Measurements from ENCODE around the gene ASIC4. TPM values are rescaled to one million over a fixed set of nuclear protein-coding genes. Genes with fewer than 3 reads are reported as not detected.

Gene ASIC4
- total RNA-seq, 2 experiments from 2014 or later: not detected

DNA sequence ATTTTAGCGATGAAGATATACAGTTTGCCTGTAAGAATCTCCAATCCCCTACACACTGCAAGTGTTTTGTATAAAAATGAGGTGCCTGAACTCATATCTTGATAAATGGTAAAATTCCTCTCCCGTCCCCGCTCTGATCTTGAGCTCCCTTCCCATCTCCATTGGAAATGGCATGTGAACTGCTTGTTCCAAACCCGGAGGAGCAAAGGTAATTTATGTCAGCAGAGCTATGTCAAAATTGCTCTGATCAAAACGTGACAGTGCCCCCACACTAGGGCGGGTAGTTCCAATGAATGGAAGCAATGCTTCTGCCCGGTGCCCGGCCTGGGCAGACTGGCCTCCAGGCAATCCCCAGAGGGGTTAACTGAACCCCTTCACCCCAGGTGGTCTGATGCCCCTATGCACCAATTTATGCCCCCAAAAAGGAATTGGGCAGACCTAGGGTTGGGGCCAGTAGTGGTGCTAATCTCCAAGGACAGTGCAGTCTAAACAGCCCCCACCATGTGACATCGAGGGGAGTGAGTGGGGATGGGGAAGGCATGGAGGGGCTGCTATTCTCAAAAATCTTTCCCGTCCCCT is 19.2 kb upstream of the ASIC4 start:
- POLR2A ChIA-PET: no interaction called here
- CTCF ChIA-PET: interaction anchor here (0.7 to 9.7 kb wide), 17 partner anchors 9 to 149 kb away, joined by 3 to 112 read pairs (median 5); partner anchors contain the start of genes CHPF and TMEM198

DNA sequence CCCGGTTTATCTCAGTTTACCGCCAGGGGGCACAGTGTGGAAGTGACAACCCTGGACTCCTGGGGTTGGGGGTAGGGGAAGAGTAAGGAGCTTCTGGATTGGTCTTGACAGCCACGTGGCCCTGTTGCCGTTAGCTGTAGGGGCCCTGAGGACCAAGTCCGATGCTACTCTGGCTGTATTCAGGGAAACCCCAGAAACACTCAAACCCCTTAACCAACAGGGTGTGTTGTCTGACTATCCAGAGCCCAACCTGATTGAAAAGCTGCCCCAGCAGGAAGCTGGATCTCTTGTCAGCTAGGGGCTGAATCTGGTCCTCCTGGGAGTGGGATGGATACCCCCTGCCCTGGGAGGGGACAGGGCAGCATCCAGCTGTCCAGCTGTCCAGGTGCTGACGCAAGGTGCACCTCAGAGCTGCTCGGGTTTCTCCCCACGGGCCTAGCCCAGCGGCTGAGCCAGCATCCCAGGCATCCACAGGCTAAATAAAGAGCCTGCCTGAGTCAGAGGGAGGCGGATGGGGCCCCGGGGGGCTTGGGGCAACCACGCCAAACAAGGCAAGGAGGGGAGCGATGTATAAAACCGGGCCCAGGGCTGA is 18.7 kb upstream of the ASIC4 start:
- CTCF ChIA-PET: interaction anchor here (0.7 to 9.7 kb wide), 16 partner anchors 9 to 148 kb away, joined by 3 to 112 read pairs (median 4); partner anchors contain the start of genes CHPF and TMEM198
- POLR2A ChIA-PET: interaction anchor here (0.6 kb wide), 1 partner anchor 124 kb away, joined by 5 read pairs; no protein-coding TSS in a partner anchor

DNA sequence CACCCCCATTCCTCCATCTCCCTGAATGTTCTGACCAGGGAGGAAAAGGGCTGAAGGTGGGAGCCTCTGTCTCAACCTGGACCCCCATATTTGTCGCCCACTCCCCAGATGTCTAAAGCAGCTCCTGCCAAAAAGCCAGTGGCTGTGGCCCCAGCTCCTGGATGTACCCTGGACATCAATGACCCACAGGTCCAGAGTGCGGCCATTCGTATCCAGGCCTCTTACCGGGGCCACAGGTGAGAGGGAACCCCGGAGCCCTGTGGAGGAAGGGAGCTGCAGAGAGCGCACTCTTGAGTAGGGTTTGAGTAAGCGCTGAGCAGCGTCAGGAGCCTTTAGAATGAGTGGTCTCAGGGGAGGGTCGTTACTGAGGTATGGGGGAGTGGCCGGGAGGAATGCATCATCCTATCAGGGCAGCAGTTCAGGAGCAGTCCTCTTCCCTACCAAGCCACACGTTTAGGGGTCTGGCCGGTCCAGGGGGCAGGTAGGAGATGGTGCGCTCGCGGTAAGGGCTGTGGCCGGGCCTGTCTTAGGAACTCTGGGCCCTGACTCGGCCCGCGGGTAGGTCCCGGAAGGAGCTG is 17.9 kb upstream of the ASIC4 start:
- POLR2A ChIA-PET: interaction anchor here (0.6 kb wide), 1 partner anchor 124 kb away, joined by 5 read pairs; no protein-coding TSS in a partner anchor
- CTCF ChIA-PET: interaction anchor here (0.9 to 9.7 kb wide), 12 partner anchors 10 to 147 kb away, joined by 3 to 112 read pairs (median 4); partner anchors contain the start of genes CHPF and TMEM198

DNA sequence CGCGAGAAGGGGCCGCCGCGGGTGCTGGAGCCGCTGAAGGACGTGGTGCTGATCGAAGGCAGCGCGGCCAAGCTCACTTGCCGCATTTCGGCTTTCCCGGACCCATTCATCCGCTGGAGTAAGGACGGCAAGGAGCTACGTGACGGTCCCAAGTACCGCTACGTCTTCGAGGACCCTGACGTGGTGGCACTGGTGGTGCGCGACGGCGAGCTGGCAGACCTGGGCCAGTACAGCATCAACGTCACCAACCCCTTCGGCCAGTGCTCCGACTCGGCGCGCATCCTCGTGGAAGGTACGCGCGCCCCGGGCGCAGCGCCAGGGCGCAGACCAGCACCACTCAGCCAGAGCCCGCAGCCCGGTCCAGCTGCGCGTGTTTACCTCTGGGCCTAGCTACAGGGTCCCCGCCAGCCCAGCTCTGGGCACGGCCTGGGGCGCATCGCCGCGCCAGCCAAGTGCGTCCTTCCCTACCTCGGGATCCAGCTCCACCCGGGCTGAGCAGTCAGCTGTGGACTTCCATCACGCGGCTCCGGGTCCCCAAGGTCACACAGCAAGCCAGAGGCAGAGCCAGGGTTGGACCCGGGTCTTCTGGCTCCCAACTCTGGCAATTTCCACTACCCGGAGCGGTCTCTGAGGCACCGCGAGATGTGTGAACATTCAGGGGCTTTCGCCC is 17.3 kb upstream of the ASIC4 start:
- CTCF ChIA-PET: interaction anchor here (0.9 to 9.7 kb wide), 8 partner anchors 12 to 94 kb away, joined by 3 to 112 read pairs (median 9); partner anchors contain the start of genes CHPF and TMEM198
- POLR2A ChIA-PET: no interaction called here

DNA sequence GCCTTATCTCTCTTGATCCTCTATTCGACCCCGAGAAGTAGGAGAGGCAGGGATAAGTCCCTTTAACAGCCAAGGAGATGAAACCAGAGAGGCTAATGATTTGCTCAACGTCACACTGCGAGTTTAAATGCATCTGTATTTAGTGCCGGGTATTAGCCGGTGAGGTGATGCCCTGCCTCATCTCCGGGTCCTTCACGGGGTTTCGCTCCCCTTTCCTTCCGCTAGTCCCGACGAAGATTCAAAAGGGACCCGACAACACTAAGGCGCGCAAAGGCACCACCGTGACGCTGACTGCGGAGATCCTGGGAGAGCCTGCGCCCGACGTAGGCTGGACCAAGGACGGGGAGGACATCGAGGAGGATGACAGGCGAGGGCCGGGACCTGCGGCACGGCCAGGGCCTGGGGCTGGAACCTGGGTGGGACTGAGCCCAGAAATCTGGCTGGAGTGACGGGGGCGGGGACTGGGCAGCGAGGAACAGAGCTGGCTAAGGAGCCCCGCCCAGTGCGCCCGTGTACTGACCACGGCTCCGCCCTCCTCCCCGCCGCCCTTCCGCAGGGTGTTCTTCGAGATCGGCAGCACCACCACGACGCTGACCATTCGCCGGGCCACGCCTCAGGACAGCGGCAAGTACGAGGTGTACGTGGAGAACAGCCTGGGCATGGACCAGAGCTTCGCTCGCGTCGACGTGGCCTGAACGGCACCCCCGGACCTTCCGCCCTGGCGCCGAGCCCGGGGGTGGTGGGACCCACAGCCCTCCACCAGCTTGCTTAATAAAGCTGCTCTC is 16.6 kb upstream of the ASIC4 start:
- CTCF ChIA-PET: interaction anchor here (0.7 to 9.7 kb wide), 6 partner anchors 11 to 45 kb away, joined by 3 to 112 read pairs (median 3); no protein-coding TSS in a partner anchor
- POLR2A ChIA-PET: interaction anchor here (1.3 kb wide), 1 partner anchor 110 kb away, joined by 3 read pairs; the partner anchor contains the start of gene DNPEP

DNA sequence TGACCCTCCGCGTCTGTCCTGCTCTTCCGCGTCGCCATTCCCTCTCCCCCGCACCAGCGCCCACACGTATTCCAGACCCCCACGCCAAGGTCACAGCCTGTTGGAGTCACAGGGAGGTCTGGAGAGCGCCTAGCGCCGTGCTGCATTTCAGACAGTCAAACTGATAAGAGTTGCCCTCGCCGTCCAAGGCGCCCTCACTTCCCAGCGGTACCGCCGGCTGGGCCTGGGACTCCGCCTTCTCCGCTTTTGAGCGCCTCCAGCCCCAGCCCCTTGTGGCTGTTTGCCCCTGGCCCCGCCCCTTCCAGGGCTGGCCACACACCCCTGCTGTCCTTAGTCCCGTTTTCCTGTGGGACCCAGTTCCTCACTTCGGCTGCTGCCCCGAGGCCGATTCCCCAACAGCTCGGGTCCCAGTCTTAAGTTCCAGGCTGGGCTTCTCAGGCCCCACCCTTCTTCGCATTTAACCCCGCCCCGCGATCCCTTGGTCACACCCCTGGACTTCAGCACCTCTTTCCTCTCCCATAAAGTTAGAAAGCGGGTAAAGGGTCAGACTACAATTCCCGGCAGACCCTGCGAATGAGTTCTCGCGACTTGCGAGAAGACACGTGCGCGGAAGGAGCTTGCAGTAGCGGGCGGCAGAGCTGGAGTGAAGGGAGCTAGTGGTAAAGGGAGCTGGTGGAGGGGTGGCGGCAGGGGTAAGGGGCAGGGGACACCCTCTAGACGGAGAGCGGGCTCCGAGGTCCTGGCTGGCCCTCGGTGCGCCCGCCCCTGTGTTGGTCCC is 15.8 kb upstream of the ASIC4 start, which contains the start of gene GMPPA:
TSS of gene GMPPA (plus strand) at position 612 of the 778 bp plus-strand sequence. CDS start 1,085 bp downstream, outside the sequence.
- CTCF ChIA-PET: interaction anchor here (0.7 to 9.7 kb wide), 4 partner anchors 10 to 44 kb away, joined by 3 to 112 read pairs (median 14); no protein-coding TSS in a partner anchor
- POLR2A ChIA-PET: interaction anchor here (0.5 to 1.3 kb wide), 10 partner anchors 9 to 540 kb away, joined by 3 to 6 read pairs (median 4); partner anchors contain the start of genes CHPF, DNPEP and TMEM198

DNA sequence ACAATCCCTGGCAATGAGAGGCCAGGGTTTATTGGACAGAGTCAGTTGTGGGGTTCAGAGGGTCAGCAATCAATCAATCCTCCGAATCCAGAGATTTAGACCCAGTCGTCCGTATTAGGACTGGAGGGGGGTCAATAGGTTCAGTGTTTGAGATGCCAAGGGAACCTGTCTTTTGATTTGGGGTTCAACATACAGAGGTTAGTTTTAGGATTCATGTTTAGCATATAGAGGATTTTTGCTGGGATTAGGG is 15.3 kb upstream of the ASIC4 start:
- ChIA-PET CTCF (interaction anchor here (1.1 to 9.7 kb wide), 3 partner anchors 10 to 30 kb away, joined by 3 to 112 read pairs (median 26); no protein-coding TSS in a partner anchor), POLR2A (interaction anchor here (0.6 to 1.3 kb wide), 8 partner anchors 9 to 541 kb away, joined by 3 to 6 read pairs (median 4); partner anchors contain the start of genes CHPF, DNPEP and TMEM198)

DNA sequence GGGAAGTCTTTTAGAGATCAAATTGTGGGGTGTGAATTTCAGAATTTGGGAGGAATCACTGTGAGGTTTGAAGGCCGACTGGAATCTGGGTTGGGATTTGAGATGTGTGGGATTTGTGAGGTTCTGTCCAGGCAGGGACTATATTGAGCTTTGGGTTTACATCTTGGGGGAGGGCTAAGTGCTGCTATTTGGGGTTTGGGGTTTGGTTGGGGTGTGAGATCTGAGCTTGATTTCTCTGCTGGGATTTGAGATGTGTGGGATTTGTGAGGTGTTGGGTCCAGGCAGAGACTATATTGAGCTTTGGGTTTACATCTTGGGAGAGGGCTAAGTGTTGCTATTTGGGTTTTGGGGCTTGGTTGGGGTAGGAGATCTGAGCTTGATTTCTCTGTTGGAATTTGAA is 14.7 kb upstream of the ASIC4 start:
- POLR2A ChIA-PET: no interaction called here
- CTCF ChIA-PET: interaction anchor here (1.7 to 6.4 kb wide), 2 partner anchors 9 to 30 kb away, joined by 3 to 26 read pairs; no protein-coding TSS in a partner anchor

DNA sequence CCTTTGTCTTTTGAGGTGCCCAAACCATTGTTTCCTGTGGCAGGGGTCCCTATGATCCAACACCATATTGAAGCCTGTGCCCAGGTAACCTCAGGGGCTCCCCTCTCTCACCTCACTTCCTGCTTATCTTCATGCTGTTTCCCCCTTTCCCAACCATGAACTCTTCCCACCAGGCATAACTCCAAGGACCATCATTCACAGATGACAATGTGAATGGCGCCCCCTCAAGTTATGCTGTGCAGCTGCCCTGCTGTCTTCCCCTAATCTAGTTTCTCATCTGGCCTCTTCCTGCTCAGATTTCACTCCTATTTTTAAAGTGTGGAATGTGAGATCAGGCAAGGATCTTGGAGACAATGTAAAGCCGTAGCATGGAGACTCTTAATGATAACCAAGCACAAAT is 14.1 kb upstream of the ASIC4 start:
- CTCF ChIA-PET: interaction anchor here (1.0 to 1.7 kb wide), 2 partner anchors 30 to 41 kb away, joined by 3 read pairs; no protein-coding TSS in a partner anchor
- POLR2A ChIA-PET: no interaction called here

DNA sequence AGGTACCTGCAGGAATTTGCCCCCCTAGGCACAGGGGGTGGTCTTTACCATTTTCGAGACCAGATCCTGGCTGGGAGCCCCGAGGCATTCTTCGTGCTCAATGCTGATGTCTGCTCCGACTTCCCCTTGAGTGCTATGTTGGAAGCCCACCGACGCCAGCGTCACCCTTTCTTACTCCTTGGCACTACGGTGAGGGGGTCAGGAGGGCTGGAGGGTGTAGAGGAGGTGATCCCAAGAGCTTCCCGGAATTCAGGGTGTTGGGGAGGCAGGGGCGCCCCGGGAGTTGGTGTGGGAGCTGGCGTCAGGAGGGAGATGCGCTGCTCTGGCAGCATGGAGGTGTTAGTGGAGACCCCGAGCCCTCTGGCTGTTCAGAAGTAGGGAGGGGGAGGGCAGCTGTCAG is 12.4 kb upstream of the ASIC4 start:
- ChIA-PET POLR2A (no interaction called here), CTCF (no interaction called here)

DNA sequence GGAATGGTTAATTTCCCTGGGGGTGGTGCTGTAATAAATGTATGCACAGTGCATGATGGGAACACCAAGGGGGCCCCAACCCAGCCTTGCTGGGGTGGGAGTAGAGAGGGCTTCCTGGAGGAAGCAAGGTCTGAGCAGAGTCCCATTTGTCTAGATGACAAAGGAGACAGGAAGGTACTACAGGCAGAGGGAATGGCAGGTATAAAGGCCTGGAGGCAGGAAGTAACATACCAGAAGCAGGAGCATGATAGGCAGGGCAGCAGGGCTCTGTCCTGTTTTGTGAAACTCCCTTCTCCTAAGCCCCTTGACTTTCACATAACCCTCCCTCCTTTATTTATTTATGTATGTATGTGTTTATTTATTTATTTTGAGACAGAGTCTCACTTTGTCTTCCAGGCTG is 11.7 kb upstream of the ASIC4 start:
- CTCF ChIA-PET: no interaction called here

DNA sequence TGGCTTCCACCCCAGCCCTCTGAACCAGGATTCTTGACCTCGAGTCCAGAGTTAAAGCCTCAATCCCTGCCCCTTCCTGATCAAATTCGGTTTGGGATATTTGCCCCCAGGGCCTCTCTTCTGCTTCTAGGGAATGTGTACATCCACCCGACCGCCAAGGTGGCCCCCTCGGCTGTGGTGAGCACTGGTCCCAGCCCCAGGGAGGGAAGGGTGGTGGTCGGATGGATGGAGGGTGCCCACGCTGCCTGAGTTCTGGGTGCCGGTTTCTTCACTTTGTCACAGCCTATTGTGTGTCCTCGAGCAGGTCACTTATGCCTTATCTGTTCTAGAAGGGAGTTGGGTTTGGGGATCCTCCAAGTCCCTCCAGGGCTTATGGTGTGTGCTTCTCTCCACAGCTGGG is 8.7 kb upstream of the ASIC4 start:
- POLR2A ChIA-PET: no interaction called here

More for the DNA sequence above, 11.7 kb upstream of the ASIC4 start:
- POLR2A ChIA-PET: no interaction called here

DNA sequence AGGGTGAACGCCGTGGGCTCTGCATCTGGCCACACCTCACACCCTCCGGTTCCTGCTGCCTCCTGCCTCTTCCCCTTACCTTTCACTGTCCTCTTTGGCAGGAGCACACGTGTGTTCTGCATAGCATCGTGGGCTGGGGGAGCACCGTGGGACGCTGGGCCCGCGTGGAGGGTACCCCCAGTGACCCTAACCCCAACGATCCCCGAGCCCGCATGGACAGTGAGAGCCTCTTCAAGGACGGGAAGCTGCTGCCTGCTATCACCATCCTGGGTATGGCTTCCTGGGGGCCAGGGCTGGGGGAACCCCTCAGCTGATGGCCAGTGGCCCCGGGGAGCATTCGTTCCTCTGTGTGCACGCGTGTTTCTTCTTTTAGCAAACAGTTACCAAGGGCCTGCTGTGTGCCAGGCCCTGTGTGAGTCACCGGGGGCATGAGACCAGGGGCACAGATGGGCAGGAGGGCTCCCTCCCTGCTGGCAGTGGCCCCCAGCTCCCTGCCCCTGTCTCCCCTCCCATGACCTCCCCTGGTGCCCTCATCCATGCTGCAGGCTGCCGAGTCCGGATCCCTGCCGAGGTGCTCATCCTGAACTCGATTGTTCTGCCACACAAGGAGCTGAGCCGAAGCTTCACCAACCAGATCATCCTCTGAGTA is 8.0 kb upstream of the ASIC4 start:
- CTCF ChIA-PET: interaction anchor here (1.2 kb wide), 1 partner anchor 11 kb away, joined by 4 read pairs; a partner anchor contains a TSS
- POLR2A ChIA-PET: no interaction called here

More for the DNA sequence above, 8.7 kb upstream of the ASIC4 start:
- CTCF ChIA-PET: interaction anchor here (1.2 kb wide), 1 partner anchor 10 kb away, joined by 4 read pairs; a partner anchor contains a TSS

DNA sequence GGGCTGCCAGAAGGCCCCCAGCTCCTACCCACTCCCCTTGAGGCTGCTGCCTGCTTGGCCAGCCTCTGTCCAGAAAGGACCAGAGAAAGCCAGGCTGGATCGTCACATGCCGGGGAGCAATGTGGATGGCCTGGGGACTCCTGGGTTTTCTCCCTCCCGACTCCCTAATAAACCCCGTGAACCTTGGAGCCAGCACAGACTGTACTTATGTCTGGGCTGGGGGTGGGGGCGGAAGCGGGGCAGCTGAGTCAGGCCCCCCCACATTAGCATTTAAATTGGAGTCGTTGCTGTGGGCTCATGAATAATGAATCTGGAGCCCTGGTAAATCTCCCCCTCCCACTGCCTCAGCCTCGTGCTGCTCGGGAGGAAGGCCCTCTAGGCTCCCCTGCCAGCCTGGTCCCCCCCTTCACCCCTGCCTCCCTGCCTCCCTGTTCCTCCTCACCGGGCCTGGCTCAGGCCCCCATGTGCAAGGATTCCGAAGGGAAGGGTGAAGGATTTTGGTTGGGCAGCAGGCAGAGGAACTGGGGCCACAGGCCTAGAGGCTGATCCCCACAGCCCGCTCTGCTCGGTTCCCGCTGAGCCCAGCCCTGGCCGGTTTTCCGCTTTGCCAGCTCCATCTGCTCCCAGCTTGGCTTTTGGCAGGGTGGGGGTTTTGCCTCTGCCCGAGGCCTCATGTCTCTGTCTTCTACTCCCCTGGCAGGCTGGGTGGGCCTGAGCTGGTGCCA is 7.3 kb upstream of the ASIC4 start:
- CTCF ChIA-PET: interaction anchor here (1.2 to 3.4 kb wide), 2 partner anchors 10 to 12 kb away, joined by 4 to 26 read pairs; partner anchors contain the start of gene GMPPA
- POLR2A ChIA-PET: interaction anchor here (0.9 kb wide), 1 partner anchor 8 kb away, joined by 3 read pairs; the partner anchor contains the start of gene GMPPA

DNA sequence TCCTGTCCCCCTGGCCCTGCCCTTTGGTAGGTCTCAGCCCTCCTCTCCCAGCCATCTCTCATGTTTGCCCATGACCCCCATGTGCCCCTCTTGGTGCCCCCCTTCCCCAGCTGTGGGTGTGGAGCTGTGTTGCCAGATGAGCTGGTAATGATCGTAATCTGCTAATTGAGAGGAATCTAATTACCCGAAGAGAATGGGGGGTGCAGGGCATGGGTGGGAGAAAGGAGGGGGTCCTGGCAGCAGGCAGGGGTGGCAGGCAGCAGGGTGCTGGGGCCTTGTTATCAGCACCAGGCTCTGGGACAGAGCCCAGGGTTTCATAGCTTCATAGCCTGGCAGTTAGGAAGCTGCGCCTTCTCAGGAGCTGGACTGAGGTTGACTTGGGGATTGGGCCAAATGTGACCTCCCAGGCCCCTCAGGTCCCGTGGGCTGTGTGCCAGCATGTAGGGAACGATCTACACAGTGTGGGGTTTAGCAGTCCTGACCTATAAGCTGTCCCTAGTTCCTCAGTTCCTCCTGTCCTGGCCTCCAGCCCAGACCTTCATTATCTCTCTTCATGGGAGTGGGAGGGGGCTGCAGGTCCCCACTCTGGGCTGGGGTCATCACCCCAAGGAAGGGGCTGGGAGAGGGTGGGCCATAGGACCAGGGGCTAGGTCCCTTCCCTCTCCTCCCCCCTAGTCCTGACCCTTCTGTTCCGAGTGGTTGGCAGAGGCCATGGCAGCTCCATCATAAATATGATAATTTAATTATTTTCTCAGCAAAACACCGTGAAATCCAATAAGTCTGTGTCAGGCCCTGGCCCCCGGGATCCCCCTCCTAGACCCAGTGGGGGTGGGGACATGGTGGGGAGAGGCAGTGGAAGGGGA is 6.5 kb upstream of the ASIC4 start:
- ChIA-PET CTCF (interaction anchor here (0.6 to 3.4 kb wide), 3 partner anchors 11 to 22 kb away, joined by 3 to 26 read pairs (median 4); partner anchors contain the start of gene GMPPA), POLR2A (interaction anchor here (0.6 to 0.9 kb wide), 2 partner anchors 9 to 44 kb away, joined by 3 to 5 read pairs; partner anchors contain the start of gene GMPPA)

DNA sequence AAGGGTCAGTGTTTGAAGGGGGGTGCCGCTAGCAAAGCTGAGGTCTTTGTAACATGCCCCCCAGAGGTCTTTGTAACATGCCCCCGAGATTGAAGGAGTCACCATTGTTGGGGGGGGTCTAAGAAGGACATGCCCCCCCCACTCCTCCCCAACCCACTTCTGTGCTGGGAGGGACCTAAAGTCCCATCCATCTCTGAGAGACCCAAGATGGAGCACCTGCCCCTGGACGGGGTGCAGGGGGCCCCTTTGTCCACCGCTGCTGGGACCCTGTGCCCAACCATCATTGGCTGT is 5.9 kb upstream of the ASIC4 start:
- ChIA-PET CTCF (interaction anchor here (3.4 kb wide), 1 partner anchor 12 kb away, joined by 26 read pairs; the partner anchor contains the start of gene GMPPA), POLR2A (interaction anchor here (0.6 kb wide), 1 partner anchor 45 kb away, joined by 5 read pairs; no protein-coding TSS in a partner anchor)

Data from activated CD8-positive, alpha-beta memory T cell treated with anti-CD3 and anti-CD28 coated beads for 36 hours (primary cell).